Measurements from ENCODE around the gene SWSAP1. TPM values are rescaled to one million over a fixed set of nuclear protein-coding genes. Genes with fewer than 3 reads are reported as not detected.

The SWSAP1 gene
- total RNA-seq, 1 donor from 2014 or later, result 1.0 TPM

DNA sequence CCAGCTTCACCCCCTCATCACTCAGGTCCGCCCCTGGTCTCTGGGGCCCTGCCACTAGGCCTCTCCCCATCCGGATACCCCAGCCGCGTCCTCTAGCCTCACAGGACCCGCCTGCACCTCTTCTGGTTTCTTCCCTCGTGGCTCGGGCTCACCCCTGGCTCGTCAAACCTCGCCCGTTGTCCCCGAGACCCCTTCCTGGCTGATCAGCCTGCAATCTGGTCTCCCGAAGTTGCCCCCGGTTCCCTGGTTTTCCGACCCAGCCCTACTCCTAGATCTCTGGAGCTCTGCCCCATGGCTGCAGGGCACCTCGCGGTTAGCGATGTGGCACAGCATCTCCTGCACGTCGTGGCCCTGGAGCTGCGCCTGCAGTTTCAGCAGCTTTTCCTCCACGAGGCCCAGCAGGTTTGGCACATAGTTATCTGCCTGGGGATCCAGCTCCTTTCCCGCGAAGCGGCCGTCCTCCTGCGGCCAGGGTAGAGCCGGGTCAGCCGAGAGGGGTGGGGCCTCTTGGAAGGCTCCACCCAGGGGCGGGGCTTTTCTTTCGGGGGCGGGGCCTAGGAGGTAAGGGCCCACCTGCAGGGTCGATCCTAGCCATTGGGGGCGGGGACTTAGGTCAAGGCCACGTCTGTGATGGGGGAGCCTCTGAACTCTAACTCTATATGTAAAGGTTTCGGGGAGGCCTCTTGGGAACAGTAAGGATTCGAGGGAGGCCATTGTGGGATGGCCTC lies 47.1 kb downstream of the SWSAP1 start:
- peak; percentile 61 for DNase-seq (ENCODE audit: low spot score)
- Mint-ChIP-seq H3K4me1 (peaks cover 12% of the 10 kb centered on the region), H3K36me3 (no peaks in the 10 kb centered on the region), H3K27ac (no peak overlapping the region), H3K4me3 (peak overlapping the region; percentile 71), H3K9me3 (peaks cover 7% of the 10 kb centered on the region), H3K27me3 (ENCODE audit: insufficient read depth, low read depth) (peaks cover 67% of the 10 kb centered on the region)
- Histone ChIP-seq H3K9me3 (ENCODE audit: low read depth) (no peaks in the 10 kb centered on the region), H3K79me2 (ENCODE audit: low read depth) (no peaks in the 10 kb centered on the region), H3K27ac (no peak overlapping the region), H3K36me3 (no peaks in the 10 kb centered on the region), H3K4me2 (peak overlapping the region; percentile 80), H3K27me3 (peaks cover 76% of the 10 kb centered on the region), H3K9ac (no peak overlapping the region), H2AFZ (replicated peaks) (peak overlapping the region; percentile 77), H4K20me1 (ENCODE audit: low read depth) (peaks cover 4% of the 10 kb centered on the region), H3F3A (ENCODE audit: low read depth) (peaks cover 39% of the 10 kb centered on the region), H3K4me1 (peaks cover 8% of the 10 kb centered on the region), H3K4me3 (peak overlapping the region; percentile 38)
- TF ChIP-seq, protein P1, sequence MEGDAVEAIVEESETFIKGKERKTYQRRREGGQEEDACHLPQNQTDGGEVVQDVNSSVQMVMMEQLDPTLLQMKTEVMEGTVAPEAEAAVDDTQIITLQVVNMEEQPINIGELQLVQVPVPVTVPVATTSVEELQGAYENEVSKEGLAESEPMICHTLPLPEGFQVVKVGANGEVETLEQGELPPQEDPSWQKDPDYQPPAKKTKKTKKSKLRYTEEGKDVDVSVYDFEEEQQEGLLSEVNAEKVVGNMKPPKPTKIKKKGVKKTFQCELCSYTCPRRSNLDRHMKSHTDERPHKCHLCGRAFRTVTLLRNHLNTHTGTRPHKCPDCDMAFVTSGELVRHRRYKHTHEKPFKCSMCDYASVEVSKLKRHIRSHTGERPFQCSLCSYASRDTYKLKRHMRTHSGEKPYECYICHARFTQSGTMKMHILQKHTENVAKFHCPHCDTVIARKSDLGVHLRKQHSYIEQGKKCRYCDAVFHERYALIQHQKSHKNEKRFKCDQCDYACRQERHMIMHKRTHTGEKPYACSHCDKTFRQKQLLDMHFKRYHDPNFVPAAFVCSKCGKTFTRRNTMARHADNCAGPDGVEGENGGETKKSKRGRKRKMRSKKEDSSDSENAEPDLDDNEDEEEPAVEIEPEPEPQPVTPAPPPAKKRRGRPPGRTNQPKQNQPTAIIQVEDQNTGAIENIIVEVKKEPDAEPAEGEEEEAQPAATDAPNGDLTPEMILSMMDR (IDR thresholded peaks at IDR 0.05), result no peak
- TF ChIP-seq EZH2 (IDR thresholded peaks at IDR 0.05), result peak; percentile 12
- TF ChIP-seq EZH2phosphoT487 (IDR thresholded peaks at IDR 0.05), result peak; percentile 22

DNA sequence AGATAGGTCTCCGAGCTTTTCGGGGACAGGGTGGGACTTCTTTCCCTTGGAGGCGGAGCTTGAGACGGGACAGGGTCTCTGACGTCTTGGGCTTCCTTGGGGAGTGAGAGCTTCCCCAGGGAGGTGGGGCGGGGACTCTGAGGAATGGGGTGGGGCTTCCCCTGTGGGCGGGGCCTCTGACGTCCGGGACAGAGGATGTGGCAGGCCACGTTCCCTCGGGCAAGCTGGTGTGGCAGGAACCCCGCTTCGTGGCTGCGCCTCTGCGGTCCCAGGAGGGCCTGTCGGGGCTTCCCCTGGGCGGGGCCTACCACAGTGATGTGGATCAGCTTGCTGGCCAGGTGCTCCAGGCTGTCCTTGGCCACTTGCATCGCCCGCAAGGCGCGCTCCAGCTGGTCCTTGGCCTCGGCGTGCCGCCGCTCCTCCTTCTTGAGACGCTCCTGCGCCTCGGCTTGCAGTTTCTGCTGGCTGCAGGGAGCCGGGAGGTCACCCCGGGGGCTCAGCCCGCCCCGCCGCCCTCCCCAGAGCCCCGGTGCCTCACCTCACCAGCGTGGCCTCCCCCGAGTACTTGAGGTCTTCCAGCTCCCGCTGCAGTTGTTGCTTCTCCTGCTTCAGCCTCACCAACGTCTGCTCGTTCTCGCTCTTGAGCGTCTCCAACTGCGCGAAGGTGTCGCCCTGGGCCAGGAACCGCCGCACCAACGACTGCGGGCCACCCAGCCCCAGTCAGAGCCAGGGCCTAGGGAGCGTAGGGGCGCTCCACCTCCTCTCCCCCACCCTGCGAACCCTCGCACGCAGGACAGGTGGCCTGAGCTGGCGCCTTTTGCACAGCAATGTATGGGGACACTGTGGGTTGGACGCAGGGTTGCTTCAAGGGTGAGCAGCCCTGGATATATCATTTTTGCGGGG lies 47.9 kb downstream of the SWSAP1 start:
- peak; percentile 64 for DNase-seq (ENCODE audit: low spot score)
- H3K4me2 ChIP-seq, result peak overlapping the region; percentile 58
- Mint-ChIP-seq H3K27me3 (ENCODE audit: insufficient read depth, low read depth) (peaks cover 58% of the 10 kb centered on the region), H3K4me3 (peak overlapping the region; percentile 27), H3K4me1 (peaks cover 12% of the 10 kb centered on the region), H3K9me3 (peaks cover 6% of the 10 kb centered on the region), H3K27ac (no peak overlapping the region), H3K36me3 (no peaks in the 10 kb centered on the region)
- no peaks in the 10 kb centered on the region for H3K36me3 ChIP-seq
- no peak overlapping the region for H3K9ac ChIP-seq
- H3K27me3 ChIP-seq, result peaks cover 70% of the 10 kb centered on the region
- H2AFZ ChIP-seq (replicated peaks), result peak overlapping the region; percentile 48
- peak; percentile 48 for TF ChIP-seq EZH2phosphoT487 (IDR thresholded peaks at IDR 0.05)
- TF ChIP-seq, protein P1 (IDR thresholded peaks at IDR 0.05), result no peak
- no peak for TF ChIP-seq EZH2 (IDR thresholded peaks at IDR 0.05)
- H3F3A ChIP-seq (ENCODE audit: low read depth), result peaks cover 39% of the 10 kb centered on the region
- H4K20me1 ChIP-seq (ENCODE audit: low read depth), result peaks cover 4% of the 10 kb centered on the region
- H3K4me1 ChIP-seq, result peaks cover 8% of the 10 kb centered on the region
- no peaks in the 10 kb centered on the region for H3K9me3 ChIP-seq (ENCODE audit: low read depth)
- peak overlapping the region; percentile 30 for H3K4me3 ChIP-seq
- H3K79me2 ChIP-seq (ENCODE audit: low read depth), result no peaks in the 10 kb centered on the region
- H3K27ac ChIP-seq, result no peak overlapping the region

DNA sequence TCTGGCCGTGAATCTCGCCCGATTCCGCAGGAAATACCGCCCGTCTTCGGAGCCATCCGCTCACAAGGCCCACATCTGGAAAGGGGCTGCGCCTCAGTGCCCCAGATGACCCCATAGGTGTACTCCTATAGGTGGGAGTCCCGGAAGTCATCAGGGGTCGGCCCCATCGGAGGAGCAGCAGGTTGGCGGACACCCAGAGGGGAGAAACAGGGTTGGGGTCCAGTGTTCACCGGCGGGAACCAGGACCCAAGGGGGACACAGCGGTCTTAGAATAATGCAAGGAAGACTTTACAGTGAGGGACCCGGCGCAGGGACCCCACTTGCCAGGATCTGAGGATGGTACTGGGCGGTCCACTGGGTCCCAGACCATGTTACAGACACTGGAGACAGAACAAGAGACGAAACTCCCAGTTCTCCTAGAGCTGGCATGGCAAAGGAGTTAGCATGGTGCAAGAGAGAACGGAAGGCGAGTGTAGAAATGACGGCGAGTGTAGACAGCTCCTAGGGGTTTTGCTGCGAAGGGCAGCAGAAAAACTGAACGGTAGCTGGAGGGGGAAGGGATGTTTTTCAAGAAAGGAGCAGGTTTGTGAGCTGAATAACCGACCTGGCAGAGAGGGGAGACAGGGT lies 48.8 kb downstream of the SWSAP1 start:
- Histone ChIP-seq H3K9ac (no peak overlapping the region), H3K27me3 (peaks cover 62% of the 10 kb centered on the region), H3K79me2 (ENCODE audit: low read depth) (no peaks in the 10 kb centered on the region), H2AFZ (replicated peaks) (no peak overlapping the region), H3K4me1 (peaks cover 8% of the 10 kb centered on the region), H3K36me3 (no peaks in the 10 kb centered on the region), H3K9me3 (ENCODE audit: low read depth) (no peaks in the 10 kb centered on the region), H3K4me2 (no peak overlapping the region), H4K20me1 (ENCODE audit: low read depth) (peaks cover 4% of the 10 kb centered on the region), H3K4me3 (no peak overlapping the region), H3F3A (ENCODE audit: low read depth) (peaks cover 33% of the 10 kb centered on the region), H3K27ac (no peak overlapping the region)
- H3K27me3 Mint-ChIP-seq (ENCODE audit: insufficient read depth, low read depth), result peaks cover 50% of the 10 kb centered on the region
- TF ChIP-seq, protein P1 (IDR thresholded peaks at IDR 0.05), result no peak
- DNase-seq (ENCODE audit: low spot score), result no peak
- no peaks in the 10 kb centered on the region for H3K36me3 Mint-ChIP-seq
- no peak overlapping the region for H3K27ac Mint-ChIP-seq
- peaks cover 12% of the 10 kb centered on the region for H3K4me1 Mint-ChIP-seq
- peaks cover 6% of the 10 kb centered on the region for H3K9me3 Mint-ChIP-seq
- H3K4me3 Mint-ChIP-seq, result no peak overlapping the region
